Hepatocyte (in vitro differentiated cells): ENCODE data around the gene DNAH9.

ENCODE experiments used
- EZH2 ChIP-seq: fragments of 200-600 bp; sonication (generic); IDR thresholded peaks from 2 replicates; pipeline ENCODE4 v1.6.1; 2016; ENCODE audit warnings: antibody characterized with exemption, mild to moderate bottlenecking, borderline replicate concordance
- EZH2phosphoT487 ChIP-seq: fragments of 200-600 bp; sonication (generic); IDR thresholded peaks from one replicate; pipeline ENCODE4 v1.6.1; 2018; ENCODE audit warnings: antibody characterized with exemption, mild to moderate bottlenecking, low read depth, moderate library complexity; ENCODE audit not compliant: unreplicated experiment, severe bottlenecking
- TF ChIP-seq, protein P1 (sequence below): fragments of 200-600 bp; sonication (generic); IDR thresholded peaks from 2 replicates; pipeline ENCODE4 v1.5.1; 2016; ENCODE audit warnings: antibody characterized with exemption, mild to moderate bottlenecking; ENCODE audit not compliant: poor library complexity

DNA sequence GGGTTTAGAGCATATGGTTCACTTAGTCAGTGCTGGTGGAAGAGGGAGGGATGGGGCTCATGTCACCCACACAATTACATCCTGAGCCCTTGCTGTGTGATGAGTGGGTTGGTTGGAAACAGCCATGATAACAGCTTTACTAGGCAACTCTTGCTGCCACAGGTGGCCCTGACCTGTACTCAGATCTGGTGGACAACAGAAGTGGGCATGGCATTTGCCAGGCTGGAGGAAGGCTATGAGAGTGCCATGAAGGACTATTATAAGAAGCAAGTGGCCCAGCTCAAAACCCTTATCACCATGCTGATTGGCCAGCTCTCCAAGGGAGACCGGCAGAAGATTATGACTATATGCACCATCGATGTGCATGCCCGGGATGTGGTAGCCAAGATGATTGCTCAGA lies 105.8 kb downstream of the DNAH9 start:
- TF ChIP-seq, protein P1, sequence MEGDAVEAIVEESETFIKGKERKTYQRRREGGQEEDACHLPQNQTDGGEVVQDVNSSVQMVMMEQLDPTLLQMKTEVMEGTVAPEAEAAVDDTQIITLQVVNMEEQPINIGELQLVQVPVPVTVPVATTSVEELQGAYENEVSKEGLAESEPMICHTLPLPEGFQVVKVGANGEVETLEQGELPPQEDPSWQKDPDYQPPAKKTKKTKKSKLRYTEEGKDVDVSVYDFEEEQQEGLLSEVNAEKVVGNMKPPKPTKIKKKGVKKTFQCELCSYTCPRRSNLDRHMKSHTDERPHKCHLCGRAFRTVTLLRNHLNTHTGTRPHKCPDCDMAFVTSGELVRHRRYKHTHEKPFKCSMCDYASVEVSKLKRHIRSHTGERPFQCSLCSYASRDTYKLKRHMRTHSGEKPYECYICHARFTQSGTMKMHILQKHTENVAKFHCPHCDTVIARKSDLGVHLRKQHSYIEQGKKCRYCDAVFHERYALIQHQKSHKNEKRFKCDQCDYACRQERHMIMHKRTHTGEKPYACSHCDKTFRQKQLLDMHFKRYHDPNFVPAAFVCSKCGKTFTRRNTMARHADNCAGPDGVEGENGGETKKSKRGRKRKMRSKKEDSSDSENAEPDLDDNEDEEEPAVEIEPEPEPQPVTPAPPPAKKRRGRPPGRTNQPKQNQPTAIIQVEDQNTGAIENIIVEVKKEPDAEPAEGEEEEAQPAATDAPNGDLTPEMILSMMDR: no peak
- no peak for TF ChIP-seq EZH2
- no peak for TF ChIP-seq EZH2phosphoT487
